Endothelial cell of umbilical vein (primary cell): ENCODE measurements around the gene CACNA2D3.

ENCODE experiments used
- CTCF ChIP-seq, 2 donors: IDR thresholded peaks; 1 replicate in 1 of 2; 2 replicates in 1 of 2; pipeline ENCODE4 v1.5.1; 2011; ENCODE audit warnings: low read length in 2 of 2, mild to moderate bottlenecking in 2 of 2, moderate library complexity in 2 of 2, control low read depth in 1 of 2, inconsistent platforms in 1 of 2, low read depth in 1 of 2; ENCODE audit not compliant: insufficient read depth in 1 of 2; ENCODE audit errors: extremely low read depth in 1 of 2
- EZH2 ChIP-seq: IDR thresholded peaks from 2 replicates; pipeline ENCODE4 v1.6.1; 2012; ENCODE audit warnings: borderline replicate concordance, low read depth, mild to moderate bottlenecking, moderate library complexity, low read length, inconsistent platforms; ENCODE audit not compliant: severe bottlenecking
- MYC ChIP-seq: IDR thresholded peaks from one replicate; pipeline ENCODE4 v1.6.1; 2011; ENCODE audit warnings: mild to moderate bottlenecking, low read depth, low read length

DNA sequence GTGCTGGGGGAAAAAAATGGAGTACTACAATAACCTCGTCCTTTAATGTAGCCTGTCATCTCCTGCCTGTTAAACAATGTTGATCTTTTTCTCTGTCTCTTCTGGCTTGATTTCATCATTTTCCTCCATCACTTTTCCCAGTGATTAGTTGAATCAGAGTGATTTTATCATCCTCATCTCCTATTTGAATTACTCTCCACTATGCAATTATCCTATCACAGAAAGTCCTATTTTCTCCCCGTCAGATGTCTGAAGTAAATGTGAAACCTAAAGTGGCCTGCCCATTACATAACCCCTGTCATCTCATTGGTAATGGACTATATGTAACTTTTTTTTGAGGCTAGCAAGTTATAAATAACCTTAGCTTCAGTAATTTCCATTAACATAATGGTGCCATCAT is 201.8 kb downstream of the CACNA2D3 start:
- TF ChIP-seq MYC = no peak
- no peak for TF ChIP-seq EZH2
- TF ChIP-seq CTCF (IDR thresholded peaks at IDR 0.05; ENCODE audit: extremely low read depth in 1 of 2, insufficient read depth in 1 of 2, low read depth in 1 of 2, low read length in 2 of 2) = no peak
